ENCODE results near the gene SGCA.

SGCA gene

GRCh38 chr17:50187751-50188530, 22.1 kb downstream of the SGCA start:
- no peak for DNase-seq
- in situ Hi-C loops (cut with MboI; ENCODE audit: low pct_unique_long_range_greater_than_20kb, low sequenced_read_pairs), result no loop called here

- in situ Hi-C loops (cut with MboI; ENCODE audit: low pct_unique_long_range_greater_than_20kb, low sequenced_read_pairs), result no loop called here
- DNase-seq, result no peak
These were observed 22.7 kb downstream of the SGCA start for GRCh38 chr17:50188531-50188920.

GRCh38 chr17:50188921-50189549, 23.2 kb downstream of the SGCA start:
- DNase-seq, result no peak
- in situ Hi-C loops (cut with MboI; ENCODE audit: low pct_unique_long_range_greater_than_20kb, low sequenced_read_pairs), result no loop called here

GRCh38 chr17:50189550-50190292, 23.9 kb downstream of the SGCA start:
- in situ Hi-C loops (cut with MboI; ENCODE audit: low pct_unique_long_range_greater_than_20kb, low sequenced_read_pairs), result no loop called here
- DNase-seq, result no peak

- in situ Hi-C loops (cut with MboI; ENCODE audit: low pct_unique_long_range_greater_than_20kb, low sequenced_read_pairs), result no loop called here
- DNase-seq, result no peak
These were observed 24.4 kb downstream of the SGCA start for GRCh38 chr17:50190293-50190602.

- in situ Hi-C loops (cut with MboI; ENCODE audit: low pct_unique_long_range_greater_than_20kb, low sequenced_read_pairs), result no loop called here
- no peak for DNase-seq
These were observed 25.0 kb downstream of the SGCA start for GRCh38 chr17:50190603-50191358.

- in situ Hi-C loops (cut with MboI; ENCODE audit: low pct_unique_long_range_greater_than_20kb, low sequenced_read_pairs), result no loop called here
- DNase-seq, result no peak
These were observed 25.7 kb downstream of the SGCA start for GRCh38 chr17:50191359-50192143.

- in situ Hi-C loops (cut with MboI; ENCODE audit: low pct_unique_long_range_greater_than_20kb, low sequenced_read_pairs), result no loop called here
These were observed 26.4 kb downstream of the SGCA start for GRCh38 chr17:50192144-50192617.

GRCh38 chr17:50192618-50193291, 26.9 kb downstream of the SGCA start:
- in situ Hi-C loops (cut with MboI; ENCODE audit: low pct_unique_long_range_greater_than_20kb, low sequenced_read_pairs), result no loop called here
- DNase-seq, result no peak

More at GRCh38 chr17:50192144-50192617, 26.4 kb downstream of the SGCA start:
- no peak for DNase-seq

GRCh38 chr17:50194140-50194933, 28.5 kb downstream of the SGCA start:
- in situ Hi-C loops (cut with MboI; ENCODE audit: low pct_unique_long_range_greater_than_20kb, low sequenced_read_pairs), result no loop called here
- DNase-seq, result no peak

- in situ Hi-C loops (cut with MboI; ENCODE audit: low pct_unique_long_range_greater_than_20kb, low sequenced_read_pairs), result no loop called here
- DNase-seq, result no peak
These were observed 29.4 kb downstream of the SGCA start for GRCh38 chr17:50194934-50195865.

- in situ Hi-C loops (cut with MboI; ENCODE audit: low pct_unique_long_range_greater_than_20kb, low sequenced_read_pairs), result no loop called here
- DNase-seq, result no peak
These were observed 30.2 kb downstream of the SGCA start for GRCh38 chr17:50196036-50196435.

- DNase-seq, result no peak
- in situ Hi-C loops (cut with MboI; ENCODE audit: low pct_unique_long_range_greater_than_20kb, low sequenced_read_pairs), result no loop called here
These were observed 31.0 kb downstream of the SGCA start for GRCh38 chr17:50196826-50197225.

- DNase-seq, result peak; percentile 85
- in situ Hi-C loops (cut with MboI; ENCODE audit: low pct_unique_long_range_greater_than_20kb, low sequenced_read_pairs), result no loop called here
These were observed 32.3 kb downstream of the SGCA start for GRCh38 chr17:50198026-50198669.

GRCh38 chr17:50199211-50199802, 33.5 kb downstream of the SGCA start:
- no peak for DNase-seq
- in situ Hi-C loops (cut with MboI; ENCODE audit: low pct_unique_long_range_greater_than_20kb, low sequenced_read_pairs), result no loop called here

Data from KBM-7 (cell line).